PC-9 (cell line): ENCODE data around the gene RAI2. TPM values are rescaled to one million over a fixed set of nuclear protein-coding genes. Genes with fewer than 3 reads are reported as not detected.

Experiments used
- BruUV-seq: library from RNA; stranded (reverse); fragments of 400-500 nt; replicated peaks from 2 replicates; lab custom pipeline; 2021; lab: Mats Ljungman, UMichigan
- CTCF ChIA-PET: fragments of 300-600 bp; sonication (Branson Sonifier 250); formaldehyde crosslinking; loops from one replicate; lab custom pipeline; 2022; ENCODE audit warnings: antibody characterized with exemption; lab: Charles Lee
- POLR2A ChIA-PET: fragments of 300-600 bp; sonication (Branson Sonifier 250); formaldehyde crosslinking; loops from one replicate; lab custom pipeline; 2022; ENCODE audit warnings: antibody characterized with exemption; ENCODE audit not compliant: unreplicated experiment; lab: Charles Lee
- DNase-seq, 2 experiments: peaks; one replicate each; pipeline versions ENCODE4 v3.0.0 to v3.0.0-alpha.2; 2015 to 2022; ENCODE audit warnings: mixed read lengths in 1 of 2
- H2AFZ ChIP-seq: fragments of 200-600 bp; sonication (generic); 2 replicates; pipeline ENCODE4 v1.8.1; 2017; ENCODE audit warnings: antibody characterized with exemption
- H3F3A ChIP-seq: fragments of 200-600 bp; sonication (generic); 2 replicates; pipeline ENCODE4 v1.8.1; 2017; ENCODE audit warnings: antibody characterized with exemption, mild to moderate bottlenecking, low read depth; ENCODE audit not compliant: insufficient read depth
- H3K27ac ChIP-seq: fragments of 200-600 bp; sonication (generic); 2 replicates; pipeline ENCODE4 v1.6.1; 2016; ENCODE audit warnings: mixed run types
- H3K27me3 ChIP-seq: fragments of 200-600 bp; sonication (generic); 2 replicates; pipeline ENCODE4 v1.6.1; 2016; ENCODE audit warnings: low read depth, mixed run types; ENCODE audit not compliant: insufficient read depth
- H3K36me3 ChIP-seq: fragments of 200-600 bp; sonication (generic); 2 replicates; pipeline ENCODE4 v1.6.1; 2016; ENCODE audit warnings: low read depth, mixed run types
- H3K4me1 ChIP-seq: fragments of 200-600 bp; sonication (generic); replicated peaks from 2 replicates; pipeline ENCODE4 v1.6.1; 2016; ENCODE audit warnings: mixed run types; ENCODE audit not compliant: insufficient read depth
- H3K4me2 ChIP-seq: fragments of 200-600 bp; sonication (generic); 2 replicates; pipeline ENCODE4 v1.6.1; 2017; ENCODE audit warnings: mixed run types
- H3K4me3 ChIP-seq: fragments of 200-600 bp; sonication (generic); 2 replicates; pipeline ENCODE4 v1.6.1; 2016; ENCODE audit warnings: mixed run types
- H3K79me2 ChIP-seq: fragments of 200-600 bp; sonication (generic); 2 replicates; pipeline ENCODE4 v1.6.1; 2017; ENCODE audit warnings: low read depth, mixed run types
- H3K9me2 ChIP-seq: fragments of 200-600 bp; sonication (generic); 2 replicates; pipeline ENCODE4 v1.8.1; 2017; ENCODE audit warnings: mild to moderate bottlenecking; ENCODE audit not compliant: insufficient read depth
- H3K9me3 ChIP-seq: fragments of 200-600 bp; sonication (generic); 2 replicates; pipeline ENCODE4 v1.8.1; 2016; ENCODE audit warnings: low read depth; ENCODE audit not compliant: insufficient read depth
- H4K20me1 ChIP-seq: fragments of 200-600 bp; sonication (generic); 2 replicates; pipeline ENCODE4 v1.8.1; 2017; ENCODE audit not compliant: insufficient read depth
- EZH2 ChIP-seq: fragments of 200-600 bp; sonication (generic); IDR thresholded peaks from 2 replicates; pipeline ENCODE4 v1.8.0; 2017; ENCODE audit warnings: antibody characterized with exemption, low read depth
- intact Hi-C: fragments of 100-400 bp; cut with micrococcal nuclease; formaldehyde crosslinking; loops from one replicate; pipeline ENCODE4 v1.10.0; 2022; ENCODE audit not compliant: unreplicated experiment
- total RNA-seq: library from RNA; stranded (reverse); gene quantifications from 2 replicates; pipeline ENCODE4 v1.2.3, GENCODE V29; 2021
- TF ChIP-seq, protein P1 (sequence below): fragments of 200-600 bp; sonication (generic); conservative IDR thresholded peaks from 2 replicates; pipeline ENCODE4 v1.6.1; 2017; ENCODE audit warnings: mixed run types, antibody characterized with exemption, mild to moderate bottlenecking, moderate library complexity

The RAI2 gene
- total RNA-seq, 1 experiment from 2014 or later = not detected

DNA sequence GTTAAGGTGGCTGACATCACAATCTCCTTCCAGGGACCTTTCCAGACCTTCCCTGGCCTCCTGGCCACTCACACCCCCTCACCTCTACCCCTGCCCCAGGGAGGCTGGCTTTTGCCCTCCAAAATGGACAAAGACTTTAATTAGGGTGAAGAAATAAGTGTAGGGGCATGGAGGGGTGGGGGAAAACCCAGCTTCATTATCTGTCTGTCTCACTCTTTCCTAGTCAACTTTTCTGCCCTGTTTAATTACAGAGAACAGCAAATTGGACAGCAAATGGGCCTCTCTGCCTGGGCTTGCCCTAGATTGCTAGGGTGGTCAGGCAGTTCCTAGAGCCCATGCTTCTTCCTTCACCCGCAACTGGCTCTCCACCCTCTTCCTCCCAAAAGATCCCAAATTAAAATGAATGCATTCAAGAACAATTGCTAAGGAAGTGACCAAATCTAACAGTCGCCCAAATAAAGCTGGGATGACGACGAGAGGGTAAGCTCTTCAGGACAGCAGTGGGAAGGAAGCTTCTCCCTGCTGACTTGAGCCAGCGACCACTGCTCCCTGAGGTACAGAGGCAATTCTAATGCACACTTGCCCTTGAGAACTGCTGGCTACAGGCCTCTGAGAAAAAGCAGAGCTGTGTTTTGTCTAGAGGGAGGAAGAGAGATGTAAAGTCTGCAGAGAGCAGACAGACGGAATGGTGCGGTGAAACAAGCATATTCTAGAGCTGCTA, 12.4 kb downstream of the RAI2 start:
- intact Hi-C loops = no loop called here
- H3K79me2 ChIP-seq = no peaks in the 10 kb centered on the region
- no peak overlapping the region for H3K4me2 ChIP-seq
- H3F3A ChIP-seq = no peaks in the 10 kb centered on the region
- peaks cover 15% of the 10 kb centered on the region for H3K27me3 ChIP-seq
- H3K27ac ChIP-seq = no peak overlapping the region
- no peak for DNase-seq
- BruUV-seq = no TSS peak
- H3K4me1 ChIP-seq = no peaks in the 10 kb centered on the region
- H3K36me3 ChIP-seq = no peaks in the 10 kb centered on the region
- H4K20me1 ChIP-seq = no peaks in the 10 kb centered on the region
- TF ChIP-seq EZH2 = no peak
- TF ChIP-seq, protein P1, sequence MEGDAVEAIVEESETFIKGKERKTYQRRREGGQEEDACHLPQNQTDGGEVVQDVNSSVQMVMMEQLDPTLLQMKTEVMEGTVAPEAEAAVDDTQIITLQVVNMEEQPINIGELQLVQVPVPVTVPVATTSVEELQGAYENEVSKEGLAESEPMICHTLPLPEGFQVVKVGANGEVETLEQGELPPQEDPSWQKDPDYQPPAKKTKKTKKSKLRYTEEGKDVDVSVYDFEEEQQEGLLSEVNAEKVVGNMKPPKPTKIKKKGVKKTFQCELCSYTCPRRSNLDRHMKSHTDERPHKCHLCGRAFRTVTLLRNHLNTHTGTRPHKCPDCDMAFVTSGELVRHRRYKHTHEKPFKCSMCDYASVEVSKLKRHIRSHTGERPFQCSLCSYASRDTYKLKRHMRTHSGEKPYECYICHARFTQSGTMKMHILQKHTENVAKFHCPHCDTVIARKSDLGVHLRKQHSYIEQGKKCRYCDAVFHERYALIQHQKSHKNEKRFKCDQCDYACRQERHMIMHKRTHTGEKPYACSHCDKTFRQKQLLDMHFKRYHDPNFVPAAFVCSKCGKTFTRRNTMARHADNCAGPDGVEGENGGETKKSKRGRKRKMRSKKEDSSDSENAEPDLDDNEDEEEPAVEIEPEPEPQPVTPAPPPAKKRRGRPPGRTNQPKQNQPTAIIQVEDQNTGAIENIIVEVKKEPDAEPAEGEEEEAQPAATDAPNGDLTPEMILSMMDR = no peak
- H3K9me2 ChIP-seq = no peaks in the 10 kb centered on the region
- ChIA-PET POLR2A (no interaction called here), CTCF (no interaction called here)
- no peaks in the 10 kb centered on the region for H3K9me3 ChIP-seq
- H3K4me3 ChIP-seq = no peak overlapping the region
- no peak overlapping the region for H2AFZ ChIP-seq

DNA sequence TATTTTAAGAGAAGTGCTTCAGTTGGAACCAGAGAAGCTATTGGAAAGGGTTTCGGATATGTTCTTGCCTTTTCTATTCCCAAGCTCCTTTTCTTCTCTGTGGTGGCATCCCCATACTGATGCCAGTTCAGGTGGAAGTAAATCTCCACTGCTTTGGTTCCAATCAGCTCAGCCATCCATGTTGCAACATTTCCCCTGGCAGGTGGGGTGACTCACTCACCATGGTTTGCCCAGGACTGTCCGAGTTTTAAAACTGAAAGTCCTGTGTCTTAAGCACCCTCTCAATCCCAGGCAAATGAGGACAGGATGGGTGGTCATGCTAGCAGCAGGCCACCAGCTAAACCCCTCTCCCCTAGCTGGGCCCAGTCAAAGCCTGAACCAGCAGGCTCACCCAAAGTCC, 15.1 kb downstream of the RAI2 start:
- H3K36me3 ChIP-seq = no peaks in the 10 kb centered on the region
- no peak overlapping the region for H3K4me3 ChIP-seq
- no peaks in the 10 kb centered on the region for H3K9me3 ChIP-seq
- CTCF ChIA-PET = no interaction called here
- peak overlapping the region; percentile 38; the same call in 1 of the 2 replicates for H3K4me2 ChIP-seq
- no peak overlapping the region for H2AFZ ChIP-seq
- H3K9me2 ChIP-seq = no peaks in the 10 kb centered on the region
- no peaks in the 10 kb centered on the region for H4K20me1 ChIP-seq
- BruUV-seq = no TSS peak
- no peak overlapping the region for H3K27ac ChIP-seq
- no peaks in the 10 kb centered on the region for H3K4me1 ChIP-seq
- H3K27me3 ChIP-seq = peaks cover 16% of the 10 kb centered on the region
- POLR2A ChIA-PET = no interaction called here
- H3K79me2 ChIP-seq = no peaks in the 10 kb centered on the region
- intact Hi-C loops = no loop called here
- TF ChIP-seq, protein P1 = no peak
- no peak for TF ChIP-seq EZH2
- DNase-seq = no peak
- H3F3A ChIP-seq = no peaks in the 10 kb centered on the region

DNA sequence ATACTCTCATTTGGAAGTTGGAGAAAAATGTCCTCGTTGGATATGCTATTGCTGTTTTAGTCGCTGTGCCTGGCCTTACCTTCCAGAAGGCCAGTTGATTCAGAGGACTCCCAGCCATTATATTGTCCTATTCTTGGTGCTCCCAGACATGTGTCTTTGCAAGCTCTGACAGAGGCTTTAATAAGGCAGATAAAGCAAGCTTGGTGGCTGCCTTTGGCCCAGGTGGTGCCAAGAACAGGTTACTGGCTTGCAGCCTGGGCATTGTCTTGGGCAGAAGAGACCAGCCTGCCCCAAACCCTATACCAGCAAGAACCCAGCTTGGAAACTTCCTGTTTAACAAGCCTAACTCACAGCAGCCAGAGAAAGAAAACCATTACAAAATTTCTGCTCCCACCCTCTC, 16.9 kb downstream of the RAI2 start:
- ChIA-PET CTCF (no interaction called here), POLR2A (no interaction called here)
- H3F3A ChIP-seq = no peaks in the 10 kb centered on the region
- DNase-seq = no peak
- no peaks in the 10 kb centered on the region for H4K20me1 ChIP-seq
- no peaks in the 10 kb centered on the region for H3K36me3 ChIP-seq
- BruUV-seq = no TSS peak
- no peak for TF ChIP-seq EZH2
- TF ChIP-seq, protein P1 = no peak
- intact Hi-C loops = no loop called here
- H3K79me2 ChIP-seq = no peaks in the 10 kb centered on the region
- H3K27ac ChIP-seq = no peak overlapping the region
- no peak overlapping the region for H3K4me2 ChIP-seq
- H3K4me3 ChIP-seq = no peak overlapping the region
- H2AFZ ChIP-seq = no peak overlapping the region
- H3K9me2 ChIP-seq = no peaks in the 10 kb centered on the region
- no peaks in the 10 kb centered on the region for H3K9me3 ChIP-seq
- H3K27me3 ChIP-seq = peaks cover 11% of the 10 kb centered on the region
- H3K4me1 ChIP-seq = no peaks in the 10 kb centered on the region
